GM18517 (cell line): Measurements from ENCODE around the gene CEP164.

Experiments used
- ATAC-seq: cut with Tn5 transposase; IDR thresholded peaks from one replicate; pipeline ENCODE4 v1.9.1; 2021; ENCODE audit warnings: mild to moderate bottlenecking, moderate library complexity; ENCODE audit not compliant: unreplicated experiment

CEP164 gene

GRCh38 chr11:117327567-117328374 is at the start of gene CEP164:
CEP164 (plus strand) TSS chr11:117327854; CDS start chr11:117338587, 10,733 bp downstream.
- ATAC-seq, result peak; percentile 92

GRCh38 chr11:117278347-117278746 is 49.3 kb upstream of the CEP164 start:
- no peak for ATAC-seq

GRCh38 chr11:117279711-117280376 is 47.8 kb upstream of the CEP164 start:
- ATAC-seq, result no peak

- ATAC-seq, result no peak
These were observed 46.5 kb upstream of the CEP164 start for GRCh38 chr11:117281159-117281558.

GRCh38 chr11:117281869-117282268 is 45.8 kb upstream of the CEP164 start:
- ATAC-seq, result no peak

GRCh38 chr11:117282956-117283355 is 44.7 kb upstream of the CEP164 start:
- ATAC-seq, result no peak

- no peak for ATAC-seq
These were observed 43.6 kb upstream of the CEP164 start for GRCh38 chr11:117284053-117284452.

GRCh38 chr11:117286588-117286987 is 41.1 kb upstream of the CEP164 start:
- ATAC-seq, result no peak

- no peak for ATAC-seq
These were observed 40.0 kb upstream of the CEP164 start for GRCh38 chr11:117287668-117288067.

GRCh38 chr11:117289795-117290194 is 37.9 kb upstream of the CEP164 start:
- ATAC-seq, result no peak

GRCh38 chr11:117290809-117291396 is 36.8 kb upstream of the CEP164 start, which contains the start of gene BACE1-AS:
BACE1-AS (plus strand) TSS chr11:117291346.
- ATAC-seq, result no peak

- no peak for ATAC-seq
These were observed 35.0 kb upstream of the CEP164 start for GRCh38 chr11:117292616-117293015.

- ATAC-seq, result no peak
These were observed 32.1 kb upstream of the CEP164 start for GRCh38 chr11:117295438-117296137.

GRCh38 chr11:117296881-117297280 is 30.8 kb upstream of the CEP164 start:
- ATAC-seq, result no peak

- no peak for ATAC-seq
These were observed 29.5 kb upstream of the CEP164 start for GRCh38 chr11:117298195-117298594.

- no peak for ATAC-seq
These were observed 28.0 kb upstream of the CEP164 start for GRCh38 chr11:117299351-117300282.

- ATAC-seq, result no peak
These were observed 27.4 kb upstream of the CEP164 start for GRCh38 chr11:117300283-117300663.

- ATAC-seq, result no peak
These were observed 26.9 kb upstream of the CEP164 start for GRCh38 chr11:117300773-117301172.

GRCh38 chr11:117302228-117302627 is 25.4 kb upstream of the CEP164 start:
- ATAC-seq, result no peak

- ATAC-seq, result no peak
These were observed 24.6 kb upstream of the CEP164 start for GRCh38 chr11:117303101-117303500.
